Myocyte (in vitro differentiated cells): Measurements from ENCODE around the gene ZC3H13. TPM values are rescaled to one million over a fixed set of nuclear protein-coding genes. Genes with fewer than 3 reads are reported as not detected.
"Not testable (repeated sequence)": the region's sequence is repeated elsewhere in the genome, so short reads cannot be mapped to it uniquely, and the experiment has no call there.

ENCODE experiments used
- DNase-seq: peaks from one replicate; pipeline ENCODE4 v3.0.0-alpha.2; 2012; ENCODE audit warnings: low read depth
- total RNA-seq: library from RNA; depleted of rRNA; stranded (reverse); fragments of >200 nt; gene quantifications from 2 replicates; pipeline ENCODE4 v1.2.3, GENCODE V29; 2014

ZC3H13 gene
- total RNA-seq, 1 donor from 2014 or later = 15.2 TPM

DNA sequence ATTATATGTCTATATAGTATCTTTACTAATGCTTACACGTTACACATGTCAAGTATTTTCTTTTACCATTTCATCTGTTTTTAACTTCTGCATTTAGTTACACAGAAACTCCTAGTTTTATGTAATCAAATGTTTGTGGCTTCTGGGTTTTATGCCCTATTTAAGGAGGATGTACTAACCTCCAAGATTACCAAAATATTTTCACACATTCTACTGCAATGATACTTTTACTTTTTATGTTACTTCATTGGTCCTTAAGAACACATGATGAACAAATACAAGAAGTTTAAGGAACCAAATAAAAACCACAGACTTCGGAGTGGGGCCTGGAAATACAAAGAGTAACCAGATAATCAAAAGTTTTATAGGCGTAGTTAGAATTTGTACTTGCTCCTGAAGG is 37.2 kb downstream of the ZC3H13 start:
- no peak for DNase-seq

DNA sequence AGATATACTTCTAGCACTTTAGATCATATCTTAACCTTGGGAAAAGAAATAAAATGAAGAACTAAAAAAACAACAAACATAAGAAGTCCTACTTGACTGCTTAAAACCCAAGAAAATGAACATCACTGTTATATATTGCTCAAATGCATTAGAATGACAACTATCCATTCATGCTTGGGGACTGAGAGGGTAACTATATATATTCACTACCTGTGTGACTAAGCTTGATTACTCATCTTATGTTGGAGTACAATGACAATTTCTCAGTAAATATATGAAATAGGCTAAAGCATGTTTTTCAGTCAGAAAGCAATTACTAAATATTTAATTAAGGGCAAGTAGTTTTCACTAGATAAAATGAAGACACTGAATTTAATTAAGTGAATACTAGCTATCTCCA is 40.1 kb downstream of the ZC3H13 start:
- DNase-seq = no peak

DNA sequence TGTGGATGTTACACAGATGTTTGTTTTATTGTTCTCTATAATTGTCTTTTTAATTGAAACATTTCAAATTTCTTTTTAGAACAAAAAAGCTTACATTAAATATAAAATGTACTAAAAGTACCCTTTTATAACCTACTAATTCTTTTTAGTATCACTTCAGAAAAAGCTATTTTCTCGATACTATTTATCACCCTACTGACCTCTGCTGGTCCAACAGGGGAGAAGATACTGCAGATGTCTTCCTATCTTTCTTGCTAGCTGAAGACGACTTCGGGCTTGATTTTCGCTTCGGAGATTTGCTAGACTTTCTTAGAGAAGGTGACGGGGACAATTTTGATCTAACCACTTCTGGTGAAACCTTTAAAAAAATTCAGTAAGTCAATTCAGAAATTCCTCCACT is 42.4 kb downstream of the ZC3H13 start:
- peak; percentile 2 for DNase-seq

GRCh38 chr13:46008631-46009030 is 43.9 kb downstream of the ZC3H13 start:
- no peak for DNase-seq

DNA sequence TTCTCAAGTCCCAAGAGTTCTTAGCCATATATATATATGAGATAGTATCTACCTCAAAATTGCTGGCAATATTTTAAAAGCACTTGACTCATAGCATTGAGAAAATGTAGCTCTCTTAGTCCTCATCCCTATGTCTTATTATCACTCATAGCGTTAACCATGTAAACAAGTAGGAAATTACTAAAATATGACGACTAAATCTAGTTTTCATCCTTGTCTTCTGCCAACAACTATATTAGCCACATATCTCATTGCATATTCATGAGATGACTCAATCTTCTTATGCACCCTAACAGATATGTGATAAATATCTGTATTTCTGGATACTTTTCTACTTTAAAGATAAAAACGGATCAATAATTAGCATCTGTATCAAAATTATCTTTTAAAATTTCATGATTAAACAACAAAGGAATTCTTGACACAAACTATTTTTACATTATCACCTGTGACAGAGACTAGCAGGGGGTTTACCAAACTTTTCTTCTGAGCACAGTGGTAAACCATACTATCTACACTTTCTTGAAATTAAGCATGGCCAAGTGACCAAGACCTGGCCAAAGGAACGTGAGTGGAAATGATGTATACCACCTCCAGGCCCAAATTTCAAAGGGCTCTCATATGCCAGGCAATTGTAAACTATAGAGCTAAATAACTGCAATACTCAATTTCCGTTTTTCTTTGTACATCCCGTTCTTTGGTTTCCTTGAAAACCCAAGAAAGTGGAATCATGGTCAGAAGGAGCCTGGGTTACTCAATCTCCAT is 45.7 kb downstream of the ZC3H13 start:
- no peak for DNase-seq

DNA sequence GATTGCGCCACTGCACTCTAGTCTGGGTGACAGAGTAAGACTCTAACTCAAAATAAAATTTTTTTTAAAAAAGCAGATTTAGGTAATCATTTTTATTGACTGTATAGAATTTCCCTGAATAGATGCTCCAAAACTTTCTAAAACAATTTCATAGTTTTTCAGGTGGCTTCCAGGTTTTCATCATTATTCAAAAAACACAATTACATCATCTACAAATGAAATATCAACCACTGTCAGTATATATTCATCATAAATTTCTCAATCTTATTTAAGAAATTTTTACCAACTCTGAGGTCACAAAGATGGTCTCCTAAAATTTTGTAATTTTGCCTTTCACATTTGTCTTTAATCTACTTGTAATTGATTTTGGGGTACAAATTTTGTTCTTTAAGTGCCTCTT is 48.1 kb downstream of the ZC3H13 start:
- no peak for DNase-seq

GRCh38 chr13:45996631-45997030 is 55.9 kb downstream of the ZC3H13 start:
- DNase-seq = no peak

DNA sequence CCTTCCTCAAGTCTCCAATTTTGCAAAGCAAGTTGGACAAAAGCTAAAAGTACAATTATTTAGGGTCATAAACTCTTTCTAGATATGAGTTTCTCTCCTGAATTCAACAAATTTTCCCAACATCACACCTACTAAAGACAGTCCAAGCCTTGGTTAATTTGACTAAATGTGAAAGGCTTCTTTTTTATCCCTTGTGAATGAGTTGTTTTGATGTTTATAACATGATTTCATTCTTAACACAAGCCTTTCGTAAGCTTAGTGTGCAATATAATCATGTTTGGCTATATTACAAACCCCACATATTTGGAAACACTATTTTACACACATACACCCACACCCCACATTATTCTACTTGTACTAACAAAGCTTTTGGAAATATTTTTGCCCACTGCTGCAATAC is 57.3 kb downstream of the ZC3H13 start:
- DNase-seq = no peak

DNA sequence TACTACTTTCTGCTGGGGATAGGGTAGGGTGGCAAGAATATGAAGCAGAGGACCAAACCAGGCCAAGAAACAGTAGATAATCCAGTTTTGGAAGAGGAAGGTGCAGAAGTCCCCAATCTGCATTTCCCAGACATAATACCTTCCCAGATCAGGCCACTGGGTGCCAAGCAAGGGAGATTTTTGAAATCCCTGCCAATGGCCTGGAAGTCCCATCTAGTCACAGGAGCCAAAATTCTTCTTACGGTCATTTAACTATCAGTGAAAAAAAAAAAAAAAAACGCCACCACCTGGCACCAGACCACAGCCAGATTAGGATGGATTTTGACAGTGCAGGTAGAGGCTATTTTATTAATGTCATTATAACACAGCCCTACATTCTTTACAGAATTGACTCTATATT is 57.8 kb downstream of the ZC3H13 start:
- DNase-seq = no peak

DNA sequence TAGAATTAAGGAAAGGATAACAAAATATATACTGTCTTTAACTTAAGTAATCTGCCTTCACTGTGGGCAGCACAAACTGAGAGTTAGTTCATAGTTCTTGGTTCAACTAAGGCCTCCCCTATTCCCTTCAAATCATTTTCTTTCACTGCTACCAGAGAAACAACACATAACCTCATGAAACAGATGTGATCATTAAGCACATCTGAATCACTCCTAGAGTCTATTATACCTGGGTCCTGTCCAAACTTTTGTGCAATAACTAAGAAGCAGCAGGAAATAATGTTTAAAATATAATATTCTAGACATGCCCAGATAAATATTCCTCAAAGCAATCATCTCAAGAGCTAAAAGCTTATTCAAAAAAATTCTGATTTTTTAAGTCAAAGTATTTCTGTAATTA is 62.9 kb downstream of the ZC3H13 start:
- peak; percentile 9 for DNase-seq

GRCh38 chr13:45981127-45981526 is 71.4 kb downstream of the ZC3H13 start:
- not testable (repeated sequence) for DNase-seq

DNA sequence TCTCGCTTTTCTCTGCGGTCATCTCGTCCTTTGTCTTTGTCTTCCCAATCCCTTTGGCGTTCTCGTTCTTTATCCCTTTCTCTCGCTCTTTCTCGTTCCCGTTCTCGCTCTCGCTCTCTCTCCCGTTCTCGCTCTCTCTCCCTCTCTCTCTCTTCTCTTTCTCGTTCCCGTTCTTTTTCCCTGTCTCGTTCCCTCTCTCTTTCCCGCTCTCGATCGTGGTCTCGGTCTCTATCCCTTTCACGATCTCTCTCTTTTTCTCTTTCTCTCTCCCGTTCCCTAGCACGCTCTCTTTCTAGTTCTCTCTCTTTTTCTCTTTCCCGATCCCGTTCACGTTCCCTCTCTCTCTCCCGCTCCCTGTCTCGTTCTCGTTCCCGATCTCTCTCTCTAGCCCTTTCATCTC is 77.2 kb downstream of the ZC3H13 start:
- DNase-seq = no peak

DNA sequence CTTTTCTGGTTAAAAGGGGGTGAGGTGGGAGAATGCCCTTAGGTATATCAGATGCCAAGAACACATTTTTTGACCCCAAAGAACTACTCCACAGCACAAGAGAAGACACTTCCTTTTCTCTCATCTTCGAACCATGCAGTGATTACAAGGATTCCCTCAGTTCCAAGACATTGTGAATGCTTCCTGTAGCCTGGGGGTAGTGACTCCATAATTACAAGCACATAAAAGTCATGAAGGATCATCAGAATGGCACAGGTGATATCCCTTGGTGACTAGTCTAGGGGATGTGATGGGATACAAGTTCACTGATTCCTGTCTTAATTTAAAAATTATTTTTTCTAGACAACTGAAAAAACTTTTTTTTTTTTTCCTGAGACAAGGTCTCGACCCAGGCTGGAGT is 78.0 kb downstream of the ZC3H13 start:
- DNase-seq = no peak

- DNase-seq = no peak
Measured at GRCh38 chr13:45967589-45967988, 85.0 kb downstream of the ZC3H13 start.

DNA sequence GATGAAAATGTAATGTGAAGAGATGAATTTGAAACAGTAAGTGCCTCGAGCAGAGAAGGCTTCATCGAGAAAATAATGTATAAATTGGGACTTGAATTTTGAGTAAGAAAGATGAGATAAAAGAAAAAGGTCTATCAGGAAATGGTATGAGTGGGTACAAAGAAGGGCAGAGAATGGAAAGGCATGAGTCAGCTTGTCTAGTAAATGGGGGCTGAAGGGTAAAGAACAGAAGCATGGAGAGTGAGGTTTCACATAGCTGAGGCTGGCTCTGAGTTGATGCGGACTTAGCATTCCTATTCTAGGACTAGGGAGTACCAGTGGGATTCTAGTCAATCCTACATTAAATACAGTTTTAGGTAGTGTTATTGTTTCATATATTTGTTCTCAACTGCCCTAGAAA is 85.8 kb downstream of the ZC3H13 start:
- DNase-seq = no peak

DNA sequence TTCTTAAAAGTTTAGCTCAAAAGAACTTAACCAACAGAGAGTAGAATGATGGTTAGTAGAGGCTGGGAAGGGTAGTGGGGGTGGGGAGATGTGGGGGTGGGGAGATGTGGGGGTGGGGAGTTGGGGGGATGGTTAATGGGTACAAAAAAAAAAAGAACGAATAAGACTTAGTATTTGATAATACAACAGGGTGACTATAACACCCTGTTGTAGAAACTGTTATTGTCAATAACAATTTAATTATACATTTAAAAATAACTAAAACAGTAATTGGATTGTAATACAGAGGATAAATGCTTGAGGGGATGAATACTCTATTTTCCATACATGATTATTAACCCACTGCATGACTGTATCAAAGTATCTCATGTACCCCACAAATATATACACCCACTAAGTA is 91.1 kb downstream of the ZC3H13 start:
- no peak for DNase-seq

GRCh38 chr13:45954836-45955800 is 97.4 kb downstream of the ZC3H13 start:
- no peak for DNase-seq

DNA sequence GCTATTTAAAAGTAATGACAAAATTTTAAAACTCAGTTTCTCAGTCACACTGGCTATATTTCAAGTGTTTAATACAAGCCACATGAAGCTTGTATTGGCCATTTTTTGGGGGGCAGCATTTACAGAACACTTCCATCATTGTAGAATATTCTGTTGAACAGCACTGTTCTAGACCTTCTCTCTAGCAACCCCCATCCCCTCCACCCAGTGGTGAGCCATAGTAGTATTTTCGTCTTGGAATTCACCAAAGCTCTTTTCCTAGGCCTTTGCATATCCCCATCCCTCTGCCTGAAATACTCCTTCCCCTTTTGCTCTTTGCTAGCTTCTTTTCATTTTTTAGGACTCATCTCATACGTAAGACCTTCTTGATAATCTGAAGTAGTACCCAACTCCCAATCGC is 99.5 kb downstream of the ZC3H13 start:
- no peak for DNase-seq

DNA sequence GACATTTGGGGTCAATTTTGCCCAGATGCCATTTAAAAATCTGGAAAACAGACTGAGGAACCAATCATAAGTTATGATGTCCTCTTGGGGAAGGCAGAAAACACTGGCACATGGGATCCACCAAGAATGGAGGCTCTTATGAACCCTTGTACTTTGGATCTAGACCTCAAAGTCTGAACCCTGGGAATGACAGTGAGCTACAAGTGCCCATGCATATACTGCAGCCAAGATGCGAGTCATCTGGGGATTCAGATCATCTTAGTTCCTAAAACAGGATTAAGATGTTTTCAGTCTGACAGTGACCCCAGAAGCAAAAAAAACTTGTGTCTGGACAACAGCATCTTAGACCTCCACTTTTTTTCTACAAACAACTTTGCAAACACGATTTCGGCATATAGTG is 100.8 kb downstream of the ZC3H13 start:
- DNase-seq = peak; percentile 2

- no peak for DNase-seq
Measured at GRCh38 chr13:45951166-45951565, 101.4 kb downstream of the ZC3H13 start.

DNA sequence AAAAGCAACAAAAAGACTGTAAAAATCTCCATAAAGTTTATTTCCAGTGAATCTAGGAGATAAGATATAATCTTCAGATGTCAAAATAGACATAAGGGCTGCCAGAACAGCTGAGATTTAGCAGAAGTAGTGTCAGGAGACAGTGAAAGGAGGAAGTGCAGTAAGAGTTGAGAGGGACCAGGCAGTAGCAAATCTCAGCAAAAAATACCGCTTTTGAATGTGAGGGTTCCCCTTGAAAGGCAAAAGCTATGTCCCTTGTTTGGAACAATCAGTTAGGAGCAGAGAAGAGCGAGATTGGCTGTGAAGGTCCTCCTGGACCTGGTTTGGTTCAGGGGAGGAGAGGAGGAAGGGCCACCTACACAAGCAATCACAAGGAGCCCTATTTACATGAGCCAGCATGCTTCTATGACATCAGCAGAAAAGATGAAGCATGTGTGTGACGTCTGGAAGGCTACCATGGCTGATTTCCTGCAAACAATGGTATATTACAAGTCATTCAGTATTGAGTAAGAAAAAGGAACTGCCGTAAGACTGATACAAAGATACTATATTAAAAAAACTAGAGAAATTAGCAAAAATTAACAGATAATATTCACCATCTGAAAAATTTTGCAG is 102.1 kb downstream of the ZC3H13 start:
- DNase-seq = no peak

- DNase-seq = no peak
Measured at GRCh38 chr13:45949161-45949560, 103.4 kb downstream of the ZC3H13 start.
